Neural crest cell (in vitro differentiated cells): ENCODE results near the gene CCNY. TPM values are rescaled to one million over a fixed set of nuclear protein-coding genes. Genes with fewer than 3 reads are reported as not detected.

Experiments used
- DNase-seq: peaks from one replicate; pipeline ENCODE4 v3.0.0; 2021; ENCODE audit warnings: low read depth, mixed read lengths, low spot score
- H3K27ac Mint-ChIP-seq: one replicate; pipeline ENCODE4 v1.8.0; 2021; ENCODE audit warnings: mild to moderate bottlenecking, mixed read lengths; ENCODE audit not compliant: unreplicated experiment
- H3K27me3 Mint-ChIP-seq: 2 replicates; pipeline ENCODE4 v1.8.0; 2021; ENCODE audit warnings: low read depth, mild to moderate bottlenecking, mixed read lengths
- H3K36me3 Mint-ChIP-seq: 2 replicates; pipeline ENCODE4 v1.8.0; 2021; ENCODE audit warnings: low read depth, mild to moderate bottlenecking, mixed read lengths
- H3K4me1 Mint-ChIP-seq: 2 replicates; pipeline ENCODE4 v1.8.0; 2021; ENCODE audit warnings: mixed read lengths
- H3K4me3 Mint-ChIP-seq: one replicate; pipeline ENCODE4 v1.8.0; 2021; ENCODE audit warnings: mild to moderate bottlenecking, mixed read lengths
- H3K9me3 Mint-ChIP-seq: 2 replicates; pipeline ENCODE4 v1.8.0; 2021; ENCODE audit warnings: mixed read lengths
- CTCF ChIP-seq: fragments of 200-600 bp; sonication (generic); conservative IDR thresholded peaks from 2 replicates; pipeline ENCODE4 v1.5.0; 2021; ENCODE audit warnings: antibody characterized with exemption, mild to moderate bottlenecking
- long read RNA-seq: library from polyadenylated mRNA; unstranded; transcript quantifications from one replicate; pipeline ENCODE4 v2.0.0, GENCODE V29; 2020
- total RNA-seq: library from RNA; stranded (reverse); gene quantifications from 2 replicates; pipeline ENCODE4 v1.2.1, GENCODE V29; 2021

Gene CCNY
- total RNA-seq, result 57.0 and 63.1 TPM in 2 replicates
- long read RNA-seq, partial matches to known transcripts, result 4 of 14 reads
- long read RNA-seq, other reads (novel, unspliced or antisense), result 9 of 14 reads

DNA sequence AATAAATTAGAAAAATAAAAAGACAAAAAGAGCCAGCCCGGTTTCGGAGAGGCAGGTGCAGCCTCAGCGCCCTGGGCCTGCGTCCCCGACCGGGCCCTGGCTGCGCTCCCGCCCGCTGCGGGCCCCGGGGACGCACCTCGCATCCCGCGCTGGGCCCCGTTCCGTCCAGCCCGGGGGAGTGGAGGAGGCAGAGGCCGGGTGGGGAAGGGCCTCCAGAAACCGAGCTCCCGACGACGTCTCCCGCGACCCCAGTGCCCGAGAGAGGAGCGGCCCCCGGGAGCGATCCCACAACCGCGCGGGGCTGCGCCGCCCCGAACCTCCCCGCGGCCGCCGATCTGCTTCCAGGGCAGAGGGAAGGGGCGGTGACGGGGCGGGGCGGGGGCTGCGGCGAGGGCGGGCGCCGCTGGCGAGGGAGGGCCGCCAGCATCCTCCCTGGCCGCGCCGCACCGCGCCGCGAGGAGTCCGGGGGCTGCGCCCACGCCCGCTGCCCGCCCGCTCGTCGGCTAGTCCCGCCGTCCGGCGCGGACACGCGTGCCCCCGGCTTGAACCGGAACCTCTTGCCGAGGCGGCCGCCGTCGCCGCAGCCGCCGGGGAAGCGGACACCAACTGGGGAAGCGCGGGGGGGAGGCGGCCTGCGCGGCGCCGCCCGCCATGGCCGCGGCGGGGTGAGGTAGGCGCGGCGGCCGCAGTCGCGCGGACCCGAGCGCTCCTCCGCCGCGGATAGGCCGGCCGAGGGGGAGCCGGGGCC is at the start of gene CCNY:
TSS of gene CCNY (plus strand) at position 426 of the 748 bp plus-strand sequence. CDS start 545 bp downstream, outside the sequence.
- peaks cover 4% of the 10 kb centered on the region for H3K36me3 Mint-ChIP-seq
- peak within 1 kb of the TSS; percentile 93 for H3K4me3 Mint-ChIP-seq
- TF ChIP-seq CTCF, result no peak
- no peaks in the 10 kb centered on the region for H3K27me3 Mint-ChIP-seq
- peak; percentile 67 for DNase-seq
- H3K9me3 Mint-ChIP-seq, result no peaks in the 10 kb centered on the region
- H3K27ac Mint-ChIP-seq, result peak within 1 kb of the TSS; percentile 91
- H3K4me1 Mint-ChIP-seq, result peaks cover 48% of the 10 kb centered on the region

GRCh38 chr10:35289198-35289597 is 47.1 kb upstream of the CCNY start:
- Mint-ChIP-seq H3K4me1 (no peaks in the 10 kb centered on the region), H3K36me3 (no peaks in the 10 kb centered on the region), H3K4me3 (no peak overlapping the region), H3K27me3 (no peaks in the 10 kb centered on the region), H3K9me3 (no peaks in the 10 kb centered on the region), H3K27ac (no peak overlapping the region)
- no peak for DNase-seq
- TF ChIP-seq CTCF, result no peak

- no peak for DNase-seq
- H3K9me3 Mint-ChIP-seq, result peaks cover 6% of the 10 kb centered on the region
- no peak overlapping the region for H3K4me3 Mint-ChIP-seq
- TF ChIP-seq CTCF, result no peak
- H3K36me3 Mint-ChIP-seq, result no peaks in the 10 kb centered on the region
- no peak overlapping the region for H3K27ac Mint-ChIP-seq
- H3K4me1 Mint-ChIP-seq, result no peaks in the 10 kb centered on the region
- H3K27me3 Mint-ChIP-seq, result peaks cover 3% of the 10 kb centered on the region
These were observed 41.8 kb upstream of the CCNY start for GRCh38 chr10:35294506-35294905.

DNA sequence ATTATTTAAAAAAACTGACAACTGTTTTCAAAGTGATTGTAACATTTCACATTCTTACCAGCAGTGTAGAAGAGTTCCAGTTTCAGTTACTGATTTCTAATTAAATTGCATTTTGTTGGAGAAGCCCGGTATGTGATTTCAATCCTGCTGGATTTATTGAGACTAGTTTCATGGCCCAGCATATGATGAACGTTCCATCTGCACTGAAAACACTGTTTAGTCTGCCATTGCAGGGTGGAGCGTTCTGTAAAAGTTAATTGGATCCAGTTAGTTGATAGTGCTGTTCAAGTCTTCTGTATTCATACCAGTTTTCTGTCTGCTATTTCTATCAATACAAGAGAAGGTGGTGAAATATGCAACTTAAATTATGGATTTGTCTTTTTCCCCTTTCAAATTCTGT is 37.3 kb upstream of the CCNY start:
- Mint-ChIP-seq H3K27ac (no peak overlapping the region), H3K36me3 (no peaks in the 10 kb centered on the region), H3K4me3 (no peak overlapping the region), H3K9me3 (peaks cover 6% of the 10 kb centered on the region), H3K27me3 (peaks cover 3% of the 10 kb centered on the region), H3K4me1 (no peaks in the 10 kb centered on the region)
- TF ChIP-seq CTCF, result no peak
- no peak for DNase-seq

DNA sequence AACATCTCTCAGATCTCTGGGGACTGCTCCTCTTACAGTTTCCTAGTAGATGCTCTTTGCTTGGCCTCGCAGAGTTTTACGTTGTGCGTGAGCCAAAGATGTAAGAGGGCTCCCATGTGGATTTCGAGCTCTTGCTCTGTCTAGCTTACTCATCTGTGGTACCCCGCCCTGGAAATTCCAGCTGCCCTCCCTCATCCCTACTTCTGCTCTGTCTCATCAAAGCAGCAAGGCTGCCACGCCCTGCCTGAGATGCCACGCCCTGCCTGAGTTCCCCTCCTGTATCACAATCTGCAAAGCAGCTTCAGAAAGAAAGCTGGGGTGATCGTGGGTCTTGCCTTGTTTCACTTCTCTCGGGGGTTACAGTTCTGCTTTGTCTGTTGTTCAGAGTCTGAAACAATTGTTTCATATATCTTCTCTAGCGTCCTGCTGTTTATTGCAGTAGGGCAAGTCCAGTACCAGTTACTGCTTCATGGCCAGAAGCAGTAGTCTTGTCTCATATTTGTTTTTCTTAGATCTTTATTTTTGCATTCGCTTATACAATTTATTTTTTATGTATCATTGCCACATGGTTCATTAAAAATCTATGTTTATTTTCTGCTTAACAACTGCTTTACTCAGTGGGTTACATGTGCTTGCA is 36.1 kb upstream of the CCNY start:
- Mint-ChIP-seq H3K4me3 (no peak overlapping the region), H3K9me3 (peaks cover 6% of the 10 kb centered on the region), H3K4me1 (no peaks in the 10 kb centered on the region), H3K27ac (no peak overlapping the region), H3K27me3 (peaks cover 3% of the 10 kb centered on the region), H3K36me3 (no peaks in the 10 kb centered on the region)
- no peak for DNase-seq
- no peak for TF ChIP-seq CTCF
